Esophagus mucosa (tissue), 1 donor: ENCODE data around the gene UGT1A8. TPM values are rescaled to one million over a fixed set of nuclear protein-coding genes. Genes with fewer than 3 reads are reported as not detected.
"Not testable (repeated sequence)": the region's sequence is repeated elsewhere in the genome, so short reads cannot be mapped to it uniquely, and the experiment has no call there.

Experiments used
- ATAC-seq: fragments of 200-7000 bp; cut with Tn5 transposase; one replicate; pipeline ENCODE4 v1.9.1; 2020
- total RNA-seq: library from RNA; stranded (reverse); gene quantifications from one replicate; pipeline ENCODE4 v1.2.4, GENCODE V29; 2023
- donor health status: DM: yes; HTN: yes; CAD: no.

Gene UGT1A8
- total RNA-seq, 1 donor from 2014 or later, result 0.16 TPM

DNA sequence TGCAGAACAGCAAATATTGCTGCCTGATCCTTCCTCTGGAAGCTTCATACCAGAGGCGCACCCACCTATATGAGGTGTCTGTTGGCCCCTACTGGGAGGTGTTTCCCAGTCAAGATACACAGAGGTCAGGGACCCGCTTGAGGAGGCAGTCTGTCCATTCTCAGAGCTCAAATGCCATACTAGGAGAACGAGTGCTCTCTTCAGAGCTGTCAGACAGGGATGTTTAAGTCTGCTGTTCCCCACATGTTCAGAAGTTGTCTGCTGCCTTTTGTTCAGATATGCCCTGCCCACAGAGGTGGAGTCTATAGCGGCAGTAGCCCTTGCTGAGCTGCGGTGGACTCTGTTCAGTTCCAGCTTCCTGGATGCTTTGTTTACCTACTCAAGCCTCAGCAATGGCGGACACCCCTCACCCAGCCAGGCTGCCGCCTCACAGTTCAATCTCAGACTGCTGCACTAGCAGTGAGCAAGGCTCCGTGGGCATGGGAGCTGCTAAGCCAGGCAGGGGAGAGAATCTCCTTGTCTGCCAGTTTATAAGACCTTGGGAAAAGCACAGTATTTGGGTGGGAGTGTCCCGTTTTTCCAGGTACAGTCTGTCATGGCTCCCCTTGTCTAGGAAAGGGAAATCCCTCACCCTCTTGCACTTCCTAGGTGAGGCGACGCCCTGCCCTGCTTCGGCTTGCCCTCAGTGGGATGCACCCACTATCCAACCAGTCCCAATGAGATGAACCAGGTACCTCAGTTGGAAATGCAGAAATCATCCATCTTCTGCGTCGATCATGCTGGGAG lies 119.6 kb downstream of the UGT1A8 start:
- not testable (repeated sequence) for ATAC-seq

DNA sequence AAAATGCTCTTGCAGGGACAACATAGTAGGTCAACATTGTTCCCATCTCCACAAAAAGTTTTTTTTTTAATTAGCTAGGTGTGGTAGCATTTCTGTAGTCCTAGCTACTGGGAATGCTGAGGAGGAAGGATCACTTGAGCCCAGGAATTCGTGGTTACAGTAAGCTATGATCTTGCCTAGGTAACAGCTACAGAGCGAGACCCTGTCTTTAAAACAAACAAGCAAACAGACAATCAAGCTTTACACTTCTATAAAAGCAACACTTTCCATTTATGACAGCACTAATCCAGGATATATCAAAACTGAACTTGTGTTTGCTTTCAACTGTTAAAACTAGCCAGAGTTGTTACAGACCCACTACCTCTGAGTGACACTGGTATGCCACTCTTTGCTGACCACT lies 123.4 kb downstream of the UGT1A8 start:
- ATAC-seq, result no peak

DNA sequence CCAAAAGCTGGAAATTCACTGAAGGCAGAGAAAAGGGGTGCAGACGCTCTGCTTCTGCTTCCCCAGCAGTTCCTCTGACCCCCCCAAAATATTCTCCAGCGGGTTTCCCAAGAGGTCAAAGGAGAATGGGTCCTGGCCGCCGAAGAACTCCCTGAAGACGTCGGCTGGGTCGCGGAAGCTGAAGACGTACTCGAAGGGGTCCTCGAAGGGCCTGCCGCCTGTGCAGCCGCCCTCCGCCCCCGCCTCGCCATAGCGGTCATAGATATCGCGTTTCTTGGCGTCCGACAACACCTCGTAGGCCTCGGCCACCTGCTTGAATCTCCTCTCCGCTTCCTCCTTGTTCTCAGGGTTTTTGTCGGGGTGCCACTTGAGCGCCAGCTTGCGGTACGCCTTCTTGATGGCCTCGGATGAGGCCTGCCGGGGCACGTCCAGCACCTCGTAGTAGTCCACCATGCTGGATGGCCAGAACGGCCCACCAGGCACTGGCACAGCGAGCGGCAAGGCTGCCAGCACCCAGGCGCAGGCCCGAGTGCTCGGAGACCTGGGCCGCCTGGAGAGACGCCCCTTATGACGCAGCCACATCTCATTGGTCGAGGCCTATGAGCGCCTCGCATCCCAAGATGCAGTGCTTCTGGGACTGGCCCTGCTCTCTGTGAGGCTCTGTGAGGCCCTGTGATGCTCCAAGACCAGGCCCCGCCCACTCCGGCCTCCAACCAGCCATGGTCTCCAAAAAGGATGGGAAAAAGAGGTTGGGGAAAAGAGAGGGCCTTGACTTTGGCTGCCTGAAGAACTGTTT lies 126.2 kb downstream of the UGT1A8 start:
- no peak for ATAC-seq

- no peak for ATAC-seq
These were observed 127.8 kb downstream of the UGT1A8 start for GRCh38 chr2:233745073-233745755.

DNA sequence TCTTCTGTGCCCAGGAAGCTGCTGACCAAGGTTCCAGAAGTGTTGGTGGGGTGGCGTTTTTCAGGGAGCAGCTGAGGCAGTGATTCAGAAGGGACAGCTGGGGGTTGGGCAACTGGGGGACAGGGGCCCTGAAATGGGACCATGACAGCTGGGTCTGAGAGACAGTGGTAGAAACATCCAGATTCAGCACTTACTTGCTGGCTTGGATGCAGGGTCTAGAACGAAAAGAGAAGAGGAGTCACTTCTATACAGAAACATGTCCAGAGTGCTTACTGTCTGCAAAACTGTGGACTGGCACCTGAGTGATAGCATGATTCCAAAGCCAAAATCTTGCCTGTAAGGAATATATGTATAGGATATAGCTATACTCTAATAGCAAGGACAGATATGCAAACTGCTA lies 128.4 kb downstream of the UGT1A8 start:
- ATAC-seq, result not testable (repeated sequence)

- no peak for ATAC-seq
These were observed 129.2 kb downstream of the UGT1A8 start for GRCh38 chr2:233746475-233747282.

DNA sequence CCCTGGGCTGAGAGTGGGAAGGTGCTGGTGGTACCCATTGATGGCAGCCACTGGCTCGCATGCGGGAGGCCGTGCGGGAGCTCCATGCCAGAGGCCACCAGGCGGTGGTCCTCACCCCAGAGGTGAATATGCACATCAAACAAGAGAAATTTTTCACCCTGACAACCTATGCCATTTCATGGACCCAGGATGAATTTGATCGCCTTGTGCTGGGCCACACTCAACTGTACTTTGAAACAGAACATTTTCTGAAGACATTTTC lies 129.8 kb downstream of the UGT1A8 start:
- no peak for ATAC-seq

GRCh38 chr2:233750689-233751088 lies 133.3 kb downstream of the UGT1A8 start:
- not testable (repeated sequence) for ATAC-seq

DNA sequence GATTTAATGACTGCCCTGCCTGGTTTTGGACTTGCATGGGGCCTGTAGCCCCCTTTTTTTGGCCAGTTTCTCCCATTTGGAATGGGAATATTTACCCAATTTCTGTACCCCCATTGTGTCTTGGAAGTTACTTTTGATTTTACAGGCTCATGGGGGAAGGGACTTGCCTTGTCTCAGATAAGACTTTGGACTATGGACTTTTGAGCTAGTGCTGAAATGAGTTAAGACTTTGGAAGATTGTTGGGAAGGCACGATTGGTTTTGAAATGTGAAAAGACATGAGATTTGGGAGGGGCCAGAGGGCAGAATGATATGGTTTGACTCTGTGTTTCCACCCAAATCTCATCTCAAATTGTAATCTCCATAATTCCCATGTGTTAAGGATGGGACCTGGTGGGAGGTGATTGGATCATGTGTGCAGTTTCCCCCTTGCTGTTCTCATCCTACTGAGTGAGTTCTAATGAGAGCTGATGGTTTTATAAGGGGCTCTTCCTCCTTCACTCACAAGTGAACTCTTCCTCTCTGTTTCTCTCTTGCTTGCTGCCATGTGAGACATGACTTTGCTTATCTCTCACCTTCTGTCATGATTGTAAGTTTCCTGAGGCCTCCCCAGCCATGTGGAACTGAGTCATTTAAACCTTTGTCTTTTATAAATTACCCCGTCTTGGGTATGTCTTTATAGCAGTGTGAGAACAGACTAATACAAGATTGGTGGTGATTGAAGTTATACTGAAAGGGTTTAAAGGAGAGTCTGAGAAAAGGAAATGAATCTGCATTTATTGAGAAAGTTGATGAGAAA lies 134.0 kb downstream of the UGT1A8 start:
- not testable (repeated sequence) for ATAC-seq

DNA sequence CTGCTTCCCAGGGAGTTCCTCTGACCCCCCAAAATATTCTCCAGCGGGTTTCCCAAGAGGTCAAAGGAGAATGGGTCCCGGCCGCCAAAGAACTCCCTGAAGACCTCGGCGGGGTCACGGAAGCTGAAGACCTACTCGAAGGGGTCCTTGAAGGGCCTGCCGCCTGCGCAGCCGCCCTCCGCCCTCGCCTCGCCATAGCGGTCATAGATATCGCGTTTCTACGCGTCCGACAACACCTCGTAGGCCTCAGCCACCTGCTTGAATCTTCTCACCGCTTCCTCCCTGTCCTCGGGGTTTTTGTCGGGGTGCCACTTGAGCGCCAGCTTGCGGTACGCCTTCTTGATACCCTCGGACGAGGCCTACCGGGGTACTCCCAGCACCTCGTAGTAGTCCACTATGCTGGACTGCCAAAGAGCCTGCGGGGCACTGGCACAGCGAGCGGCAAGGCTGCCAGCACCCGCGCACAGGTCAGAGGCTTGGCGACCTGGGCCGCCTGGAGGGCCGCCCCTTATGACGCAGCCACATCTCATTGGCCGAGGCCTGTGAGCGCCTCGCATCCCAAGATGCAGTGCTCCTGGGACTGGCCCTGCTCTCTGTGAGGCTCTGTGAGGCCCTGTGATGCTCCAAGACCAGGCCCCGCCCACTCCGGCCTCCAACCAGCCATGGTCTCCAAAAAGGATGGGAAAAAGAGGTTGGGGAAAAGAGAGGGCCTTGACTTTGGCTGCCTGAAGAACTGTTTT lies 137.6 kb downstream of the UGT1A8 start:
- ATAC-seq, result no peak

DNA sequence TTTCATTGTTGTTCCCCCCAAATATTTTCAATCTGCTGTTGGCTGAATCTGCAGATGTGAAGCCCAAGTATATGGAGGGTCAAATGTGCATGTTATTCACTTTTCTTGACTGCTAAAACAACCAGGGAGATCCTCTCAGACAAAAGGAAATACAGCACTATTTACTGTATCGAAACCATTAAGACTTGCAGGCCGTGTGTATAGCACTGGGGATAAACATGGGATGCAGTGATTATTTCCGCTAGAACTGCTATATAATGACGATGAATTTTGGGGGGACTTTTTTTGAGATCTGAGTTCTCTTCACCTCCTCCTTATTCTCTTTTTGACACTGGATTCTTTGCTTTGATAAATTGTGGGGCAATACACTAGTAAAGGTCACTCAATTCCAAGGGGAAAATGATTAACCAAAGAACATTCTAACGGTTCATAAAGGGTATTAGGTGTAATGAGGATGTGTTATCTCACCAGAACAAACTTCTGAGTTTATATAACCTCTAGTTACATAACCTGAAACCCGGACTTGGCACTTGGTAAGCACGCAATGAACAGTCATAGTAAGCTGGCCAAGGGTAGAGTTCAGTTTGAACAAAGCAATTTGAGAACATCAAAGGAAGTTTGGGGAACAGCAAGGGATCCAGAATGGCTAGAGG lies 139.1 kb downstream of the UGT1A8 start:
- no peak for ATAC-seq

GRCh38 chr2:233758141-233758540 lies 140.7 kb downstream of the UGT1A8 start:
- ATAC-seq, result no peak

DNA sequence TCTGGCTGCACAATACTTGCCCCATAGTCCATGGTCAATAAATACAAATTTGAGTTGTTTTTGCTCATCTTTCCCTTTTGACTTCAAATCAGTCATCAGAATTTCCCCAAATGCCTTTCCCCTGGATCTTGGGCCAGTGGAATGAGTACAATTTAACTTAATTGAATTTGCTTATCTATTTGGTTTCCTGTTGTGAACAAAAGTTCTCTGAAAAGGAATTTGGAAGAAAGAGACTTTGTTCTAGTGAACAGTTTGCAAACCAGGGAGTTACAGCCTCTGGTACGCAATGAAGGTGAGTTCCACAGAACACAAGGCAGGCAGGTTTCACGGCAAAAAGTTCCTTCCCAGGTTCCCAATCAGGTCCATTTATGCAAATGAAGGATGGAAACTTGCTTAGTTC lies 141.4 kb downstream of the UGT1A8 start:
- no peak for ATAC-seq

GRCh38 chr2:233760043-233760442 lies 142.6 kb downstream of the UGT1A8 start, which contains the start of gene UGT1A1:
TSS of gene UGT1A1 (plus strand) at chr2:233760270. CDS start at chr2:233760288, 18 bp downstream.
- ATAC-seq, result no peak

- ATAC-seq, result peak; percentile 60
These were observed 143.8 kb downstream of the UGT1A8 start for GRCh38 chr2:233761040-233761769.

DNA sequence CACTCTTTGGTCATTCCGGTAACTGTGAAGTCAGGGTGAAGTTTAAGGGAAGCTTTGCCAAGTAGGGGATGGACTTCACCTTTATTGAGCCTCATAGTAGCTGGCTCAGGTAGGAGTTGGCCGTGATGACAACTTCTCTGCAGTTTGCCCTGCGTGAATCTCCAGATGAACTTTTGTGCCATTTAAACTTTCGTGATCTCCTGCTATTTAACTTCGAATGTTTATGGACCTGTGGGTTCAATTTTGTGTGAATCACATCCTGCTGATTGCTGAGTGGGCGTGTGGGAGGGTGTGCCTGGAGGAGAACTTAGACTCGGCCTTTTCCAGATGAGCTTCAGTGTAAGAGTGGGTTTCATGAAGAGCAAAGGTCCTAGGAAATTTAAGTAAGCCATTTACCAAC lies 146.8 kb downstream of the UGT1A8 start:
- no peak for ATAC-seq

- ATAC-seq, result no peak
These were observed 147.3 kb downstream of the UGT1A8 start for GRCh38 chr2:233764761-233765160.

DNA sequence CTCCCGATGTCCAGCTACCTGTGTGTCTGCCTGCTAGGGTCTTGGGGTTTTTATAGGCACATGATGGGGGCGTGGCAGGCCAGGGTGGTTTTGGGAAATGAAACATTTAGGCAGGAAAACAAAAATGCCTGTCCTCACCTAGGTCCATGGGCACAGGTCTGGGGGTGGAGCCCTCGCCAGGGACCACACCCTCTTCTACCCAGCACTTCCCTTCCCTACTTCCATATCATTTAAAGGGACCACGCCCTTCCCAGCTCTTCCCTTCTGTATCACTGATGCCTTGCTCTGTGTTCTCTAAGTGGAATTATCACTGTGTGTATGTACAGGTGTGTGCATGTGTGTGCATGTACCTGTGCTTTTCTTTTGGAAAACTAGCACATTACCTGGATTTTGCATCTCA lies 149.0 kb downstream of the UGT1A8 start:
- no peak for ATAC-seq

GRCh38 chr2:233768076-233768475 lies 150.6 kb downstream of the UGT1A8 start:
- no peak for ATAC-seq

GRCh38 chr2:233769260-233769659 lies 151.8 kb downstream of the UGT1A8 start:
- ATAC-seq, result no peak
